Gastroesophageal sphincter (tissue), 4 donors: ENCODE measurements around the gene TPBGL. TPM values are rescaled to one million over a fixed set of nuclear protein-coding genes. Genes with fewer than 3 reads are reported as not detected.

Experiments used
- ATAC-seq: fragments of 150-250 bp; one replicate; pipeline ENCODE4 v1.9.1; 2016; ENCODE audit warnings: mild to moderate bottlenecking, moderate library complexity
- H3K27ac ChIP-seq, 4 donors: fragments of 200-600 bp; sonication (generic) in 3 of 4; 1 replicate in 3 of 4; 2 replicates in 1 of 4; pipeline ENCODE4 v1.5.1; 2016 to 2019
- H3K27me3 ChIP-seq: fragments of 200-600 bp; sonication (generic); one replicate; pipeline ENCODE4 v1.5.1; 2019
- H3K36me3 ChIP-seq, 2 donors: fragments of 200-600 bp; sonication (generic); one replicate each; pipeline ENCODE4 v1.5.1; 2019; ENCODE audit warnings: control low read depth in 1 of 2
- H3K4me1 ChIP-seq, 3 donors: fragments of 200-600 bp; sonication (generic); 1 replicate in 2 of 3; 2 replicates in 1 of 3; pipeline ENCODE4 v1.5.1; 2016 to 2019; ENCODE audit warnings: control low read depth in 2 of 3
- H3K4me3 ChIP-seq, 2 donors: fragments of 200-600 bp; sonication (generic); one replicate each; pipeline ENCODE4 v1.5.1; 2019; ENCODE audit warnings: mild to moderate bottlenecking in 1 of 2, moderate library complexity in 1 of 2
- H3K9me3 ChIP-seq, 3 donors: fragments of 200-600 bp; sonication (generic); one replicate each; pipeline ENCODE4 v1.5.1; 2017 to 2019; ENCODE audit warnings: control low read depth in 2 of 3
- EP300 ChIP-seq: sonication (generic); formaldehyde crosslinking; IDR thresholded peaks from one replicate; pipeline ENCODE4 v1.6.1; 2017; ENCODE audit warnings: antibody characterized with exemption, mild to moderate bottlenecking
- POLR2A ChIP-seq, 2 donors: fragments of 450-650 bp; IDR thresholded peaks; one replicate each; pipeline ENCODE4 v1.6.1; 2017; ENCODE audit warnings: antibody characterized with exemption in 2 of 2, mild to moderate bottlenecking in 2 of 2, moderate library complexity in 1 of 2
- POLR2AphosphoS5 ChIP-seq: sonication (generic); formaldehyde crosslinking; IDR thresholded peaks from one replicate; pipeline ENCODE4 v1.6.1; 2017; ENCODE audit warnings: antibody characterized with exemption
- WGBS, 2 donors: methylation state at CpG; one replicate each; pipeline ENCODE4 v1.1.5; 2018; ENCODE audit warnings: low coverage in 1 of 2; 5-methylcytosine and 5-hydroxymethylcytosine counted together
- total RNA-seq, 4 donors: library from RNA; depleted of rRNA; stranded (reverse); fragments of >200 nt; gene quantifications; one replicate each; pipeline ENCODE4 v1.1.0, GENCODE V29; 2016
- TF ChIP-seq, protein P1 (sequence below), 4 experiments: fragments of 200-600 bp in 2 of 4; fragments of 450-650 bp in 2 of 4; sonication (generic) in 1 of 4; IDR thresholded peaks; one replicate each; pipeline ENCODE4 v1.5.1; 2017 to 2019; ENCODE audit warnings: antibody characterized with exemption in 4 of 4, mild to moderate bottlenecking in 2 of 4, moderate library complexity in 2 of 4

The TPBGL gene
- total RNA-seq, 4 donors from 2014 or later = 0.13 to 0.31 TPM; not detected in 2

DNA sequence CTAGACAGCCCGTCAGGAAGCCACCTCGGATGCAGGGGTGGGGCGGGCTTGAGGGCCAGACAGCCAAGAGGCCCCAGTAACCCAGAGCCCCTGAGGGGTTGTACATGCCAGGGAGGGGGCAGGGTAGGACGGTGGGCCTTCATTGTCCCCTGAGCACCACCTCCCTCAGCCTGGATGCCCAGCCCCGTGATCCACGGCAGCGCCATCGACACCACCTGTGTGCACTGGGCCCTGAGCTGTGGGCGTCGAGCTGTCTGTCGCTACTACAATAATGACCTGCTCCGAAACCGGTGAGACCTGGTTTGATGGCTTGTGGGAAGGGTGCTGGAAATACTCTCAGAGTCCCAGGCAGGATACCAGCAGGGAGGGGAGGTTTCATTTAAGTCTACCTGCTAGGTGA lies 37.4 kb upstream of the TPBGL start:
- WGBS, 2 donors = 98% methylated on average over 9 of the region's 13 CpGs; no CpG with 5 or more reads in 1 of the 2 donors
- Histone ChIP-seq H3K27ac (no peak overlapping the region), H3K9me3 (no peaks in the 10 kb centered on the region), H3K4me3 (no peak overlapping the region), H3K27me3 (peaks cover 10% of the 10 kb centered on the region), H3K4me1 (no peaks in the 10 kb centered on the region), H3K36me3 (no peaks in the 10 kb centered on the region)
- ATAC-seq = no peak
- TF ChIP-seq, protein P1, sequence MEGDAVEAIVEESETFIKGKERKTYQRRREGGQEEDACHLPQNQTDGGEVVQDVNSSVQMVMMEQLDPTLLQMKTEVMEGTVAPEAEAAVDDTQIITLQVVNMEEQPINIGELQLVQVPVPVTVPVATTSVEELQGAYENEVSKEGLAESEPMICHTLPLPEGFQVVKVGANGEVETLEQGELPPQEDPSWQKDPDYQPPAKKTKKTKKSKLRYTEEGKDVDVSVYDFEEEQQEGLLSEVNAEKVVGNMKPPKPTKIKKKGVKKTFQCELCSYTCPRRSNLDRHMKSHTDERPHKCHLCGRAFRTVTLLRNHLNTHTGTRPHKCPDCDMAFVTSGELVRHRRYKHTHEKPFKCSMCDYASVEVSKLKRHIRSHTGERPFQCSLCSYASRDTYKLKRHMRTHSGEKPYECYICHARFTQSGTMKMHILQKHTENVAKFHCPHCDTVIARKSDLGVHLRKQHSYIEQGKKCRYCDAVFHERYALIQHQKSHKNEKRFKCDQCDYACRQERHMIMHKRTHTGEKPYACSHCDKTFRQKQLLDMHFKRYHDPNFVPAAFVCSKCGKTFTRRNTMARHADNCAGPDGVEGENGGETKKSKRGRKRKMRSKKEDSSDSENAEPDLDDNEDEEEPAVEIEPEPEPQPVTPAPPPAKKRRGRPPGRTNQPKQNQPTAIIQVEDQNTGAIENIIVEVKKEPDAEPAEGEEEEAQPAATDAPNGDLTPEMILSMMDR (IDR thresholded peaks at IDR 0.05) = no peak
- TF ChIP-seq POLR2A (IDR thresholded peaks at IDR 0.05) (no peak), POLR2AphosphoS5 (no peak), EP300 (no peak)

- H3K27ac ChIP-seq = no peak overlapping the region
- H3K27me3 ChIP-seq = peaks cover 10% of the 10 kb centered on the region
- no peak for ATAC-seq
- WGBS, 2 donors = no CpG with 5 or more reads among the region's 2 CpGs
- no peak overlapping the region for H3K4me3 ChIP-seq
- TF ChIP-seq EP300 = no peak
- TF ChIP-seq, protein P1 (IDR thresholded peaks at IDR 0.05) = no peak
- no peak for TF ChIP-seq POLR2A (IDR thresholded peaks at IDR 0.05)
- TF ChIP-seq POLR2AphosphoS5 = no peak
- H3K4me1 ChIP-seq = no peaks in the 10 kb centered on the region
- no peaks in the 10 kb centered on the region for H3K36me3 ChIP-seq
- no peaks in the 10 kb centered on the region for H3K9me3 ChIP-seq
These were observed 36.9 kb upstream of the TPBGL start for GRCh38 chr11:75203641-75204011.

DNA sequence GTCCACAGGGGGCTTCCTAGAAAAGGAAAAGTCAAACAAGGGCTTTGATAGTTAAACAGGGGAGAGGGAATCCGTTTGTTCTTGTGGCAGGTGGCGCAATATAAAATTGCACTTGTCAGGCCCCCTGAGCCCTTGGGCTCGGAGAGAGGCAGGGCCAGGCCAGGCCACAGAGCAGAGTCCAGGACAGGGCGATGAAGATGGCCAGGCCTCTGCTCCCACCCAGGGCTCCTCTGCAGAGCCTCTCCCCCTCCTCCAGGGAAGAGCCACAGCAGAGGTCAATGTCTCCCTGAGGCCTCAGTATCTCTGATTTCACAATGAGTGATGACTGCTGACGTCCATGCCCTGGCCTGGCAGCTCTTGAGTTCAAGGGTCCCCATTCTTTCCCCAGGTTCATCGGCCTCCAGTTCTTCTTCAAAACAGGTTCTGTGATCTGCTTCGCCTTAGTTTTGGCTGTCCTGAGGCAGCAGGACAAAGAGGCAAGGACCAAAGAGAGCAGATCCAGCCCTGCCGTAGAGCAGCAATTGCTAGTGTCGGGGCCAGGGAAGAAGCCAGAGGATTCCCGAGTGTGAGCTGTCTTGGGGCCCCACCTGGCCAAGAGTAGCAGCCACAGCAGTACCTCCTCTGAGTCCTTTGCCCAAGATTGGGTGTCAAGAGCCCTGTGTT lies 36.4 kb upstream of the TPBGL start:
- no peak for TF ChIP-seq POLR2A (IDR thresholded peaks at IDR 0.05)
- TF ChIP-seq POLR2AphosphoS5 = no peak
- TF ChIP-seq, protein P1 (IDR thresholded peaks at IDR 0.05) = no peak
- TF ChIP-seq EP300 = no peak
- Histone ChIP-seq H3K9me3 (no peaks in the 10 kb centered on the region), H3K27me3 (peaks cover 13% of the 10 kb centered on the region), H3K4me1 (no peaks in the 10 kb centered on the region), H3K4me3 (no peak overlapping the region), H3K27ac (no peak overlapping the region), H3K36me3 (no peaks in the 10 kb centered on the region)
- ATAC-seq = no peak
- 77 to 100% methylated on average over 1 to 3 of the region's 10 CpGs for WGBS, 2 donors

DNA sequence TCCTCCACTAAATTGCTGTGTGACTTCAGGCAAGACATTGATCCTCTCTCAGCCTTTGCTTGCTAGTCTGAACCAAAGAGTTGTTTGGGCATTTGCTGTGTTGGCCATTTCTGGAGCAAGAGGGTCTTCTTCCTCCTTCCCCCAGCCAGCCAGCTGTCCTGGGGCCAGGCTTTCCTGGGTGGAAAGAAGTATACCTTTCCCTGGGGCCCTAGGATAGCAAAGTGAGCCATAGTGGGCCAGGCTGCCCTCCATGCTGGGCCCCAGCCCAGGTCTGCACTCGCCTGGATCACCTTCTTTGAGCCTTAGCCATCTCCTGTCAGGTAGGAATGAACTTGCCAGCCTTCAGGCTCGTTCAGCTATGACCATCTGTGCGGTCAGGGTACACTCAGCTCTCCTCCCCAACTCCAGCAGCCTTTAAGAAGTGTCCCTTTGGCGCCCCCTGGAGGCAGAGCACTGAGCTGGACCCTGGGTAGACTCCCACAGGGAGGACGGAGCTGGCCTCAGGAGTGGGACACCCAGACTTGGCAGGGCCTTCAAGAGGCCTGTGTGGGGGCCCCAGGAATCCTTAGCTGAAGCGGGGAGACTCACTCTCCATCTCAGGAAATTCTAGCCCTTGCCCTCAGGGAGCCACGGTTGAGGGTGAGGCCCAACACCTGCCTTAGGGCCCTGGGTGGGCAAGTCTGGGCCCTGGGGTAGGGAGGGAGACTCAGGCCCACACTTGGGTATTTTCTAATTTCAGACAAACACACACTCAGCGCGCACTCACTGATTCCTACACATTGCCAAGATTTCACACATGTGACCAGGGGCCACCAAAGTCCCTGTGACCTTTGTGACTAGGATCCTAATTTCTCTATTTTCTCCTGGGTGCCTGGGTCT lies 35.6 kb upstream of the TPBGL start:
- H3K4me3 ChIP-seq = no peak overlapping the region
- peaks cover 20% of the 10 kb centered on the region for H3K27me3 ChIP-seq
- no peaks in the 10 kb centered on the region for H3K9me3 ChIP-seq
- H3K36me3 ChIP-seq = no peaks in the 10 kb centered on the region
- no peak overlapping the region for H3K27ac ChIP-seq
- ATAC-seq = peak; percentile 81
- 90 to 94% methylated on average over 2 to 3 of the region's 9 CpGs for WGBS, 2 donors
- no peaks in the 10 kb centered on the region for H3K4me1 ChIP-seq
- TF ChIP-seq POLR2AphosphoS5 (no peak), EP300 (no peak)
- TF ChIP-seq, protein P1 (IDR thresholded peaks at IDR 0.05) = peak in 3 of 4 experiments; percentile 75 to 85 (median 77)
